ENCODE measurements around the gene ASB18.

- TF ChIP-seq POLR2A (IDR thresholded peaks at IDR 0.05): no peak
- TF ChIP-seq, protein P1, sequence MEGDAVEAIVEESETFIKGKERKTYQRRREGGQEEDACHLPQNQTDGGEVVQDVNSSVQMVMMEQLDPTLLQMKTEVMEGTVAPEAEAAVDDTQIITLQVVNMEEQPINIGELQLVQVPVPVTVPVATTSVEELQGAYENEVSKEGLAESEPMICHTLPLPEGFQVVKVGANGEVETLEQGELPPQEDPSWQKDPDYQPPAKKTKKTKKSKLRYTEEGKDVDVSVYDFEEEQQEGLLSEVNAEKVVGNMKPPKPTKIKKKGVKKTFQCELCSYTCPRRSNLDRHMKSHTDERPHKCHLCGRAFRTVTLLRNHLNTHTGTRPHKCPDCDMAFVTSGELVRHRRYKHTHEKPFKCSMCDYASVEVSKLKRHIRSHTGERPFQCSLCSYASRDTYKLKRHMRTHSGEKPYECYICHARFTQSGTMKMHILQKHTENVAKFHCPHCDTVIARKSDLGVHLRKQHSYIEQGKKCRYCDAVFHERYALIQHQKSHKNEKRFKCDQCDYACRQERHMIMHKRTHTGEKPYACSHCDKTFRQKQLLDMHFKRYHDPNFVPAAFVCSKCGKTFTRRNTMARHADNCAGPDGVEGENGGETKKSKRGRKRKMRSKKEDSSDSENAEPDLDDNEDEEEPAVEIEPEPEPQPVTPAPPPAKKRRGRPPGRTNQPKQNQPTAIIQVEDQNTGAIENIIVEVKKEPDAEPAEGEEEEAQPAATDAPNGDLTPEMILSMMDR (IDR thresholded peaks at IDR 0.05): no peak
These were observed 103.7 kb downstream of the ASB18 start for GRCh38 chr2:236160366-236161081.

Measured in uterus (tissue), 2 donors.